ENCODE data around the gene TGM6. TPM values are rescaled to one million over a fixed set of nuclear protein-coding genes. Genes with fewer than 3 reads are reported as not detected.
"Not testable (repeated sequence)": the region's sequence is repeated elsewhere in the genome, so short reads cannot be mapped to it uniquely, and the experiment has no call there.

Gene TGM6
- total RNA-seq, 1 experiment from 2014 or later = not detected

- no peak for DNase-seq (ENCODE audit: low read depth)
These were observed 17.7 kb downstream of the TGM6 start for GRCh38 chr20:2398449-2398848.

GRCh38 chr20:2399390-2399789 lies 18.7 kb downstream of the TGM6 start:
- no peak for DNase-seq (ENCODE audit: low read depth)

- DNase-seq (ENCODE audit: low read depth) = no peak
These were observed 19.6 kb downstream of the TGM6 start for GRCh38 chr20:2400290-2400689.

GRCh38 chr20:2401527-2401926 lies 20.8 kb downstream of the TGM6 start:
- DNase-seq (ENCODE audit: low read depth) = no peak

GRCh38 chr20:2402271-2402980 lies 21.7 kb downstream of the TGM6 start:
- no peak for DNase-seq (ENCODE audit: low read depth)

GRCh38 chr20:2403291-2404052 lies 22.8 kb downstream of the TGM6 start:
- no peak for DNase-seq (ENCODE audit: low read depth)

GRCh38 chr20:2405693-2406065 lies 25.0 kb downstream of the TGM6 start:
- DNase-seq (ENCODE audit: low read depth) = no peak

GRCh38 chr20:2407355-2407754 lies 26.7 kb downstream of the TGM6 start:
- not testable (repeated sequence) for DNase-seq (ENCODE audit: low read depth)

GRCh38 chr20:2408111-2408510 lies 27.4 kb downstream of the TGM6 start:
- DNase-seq (ENCODE audit: low read depth) = no peak

- no peak for DNase-seq (ENCODE audit: low read depth)
These were observed 36.0 kb downstream of the TGM6 start for GRCh38 chr20:2416541-2417212.

GRCh38 chr20:2417213-2417541 lies 36.5 kb downstream of the TGM6 start:
- no peak for DNase-seq (ENCODE audit: low read depth)

- DNase-seq (ENCODE audit: low read depth) = no peak
These were observed 37.7 kb downstream of the TGM6 start for GRCh38 chr20:2418388-2418787.

- DNase-seq (ENCODE audit: low read depth) = no peak
These were observed 39.8 kb downstream of the TGM6 start for GRCh38 chr20:2420510-2420909.

- no peak for DNase-seq (ENCODE audit: low read depth)
These were observed 40.5 kb downstream of the TGM6 start for GRCh38 chr20:2421247-2421646.

- DNase-seq (ENCODE audit: low read depth) = no peak
These were observed 48.4 kb downstream of the TGM6 start for GRCh38 chr20:2429051-2429450.

- no peak for DNase-seq (ENCODE audit: low read depth)
These were observed 49.8 kb downstream of the TGM6 start for GRCh38 chr20:2430538-2430937.

GRCh38 chr20:2431185-2431584 lies 50.5 kb downstream of the TGM6 start:
- DNase-seq (ENCODE audit: low read depth) = no peak

- DNase-seq (ENCODE audit: low read depth) = no peak
These were observed 66.1 kb downstream of the TGM6 start for GRCh38 chr20:2446845-2447244.

- DNase-seq (ENCODE audit: low read depth) = no peak
These were observed 68.7 kb downstream of the TGM6 start for GRCh38 chr20:2449386-2449785.

- DNase-seq (ENCODE audit: low read depth) = no peak
These were observed 70.7 kb downstream of the TGM6 start for GRCh38 chr20:2451422-2451821.

GRCh38 chr20:2451939-2452732 lies 71.4 kb downstream of the TGM6 start:
- peak; percentile 70 for DNase-seq (ENCODE audit: low read depth)

- DNase-seq (ENCODE audit: low read depth) = no peak
These were observed 73.1 kb downstream of the TGM6 start for GRCh38 chr20:2453792-2454191.
